NCI-H187 treated with DMSO at 0.1 percent for 48 hours (cell line): ENCODE data around the gene KIAA1671.
"Not testable (repeated sequence)": the region's sequence is repeated elsewhere in the genome, so short reads cannot be mapped to it uniquely, and the experiment has no call there.

Experiments used
- DNase-seq: peaks from one replicate; lab custom pipeline; 2025; lab: John Stamatoyannopoulos, UW

Gene KIAA1671

GRCh38 chr22:24951942-24952836 lies at the start of gene KIAA1671:
KIAA1671 (plus strand) TSS chr22:24952716; CDS start chr22:25028000, 75,284 bp downstream.
- no peak for DNase-seq

DNA sequence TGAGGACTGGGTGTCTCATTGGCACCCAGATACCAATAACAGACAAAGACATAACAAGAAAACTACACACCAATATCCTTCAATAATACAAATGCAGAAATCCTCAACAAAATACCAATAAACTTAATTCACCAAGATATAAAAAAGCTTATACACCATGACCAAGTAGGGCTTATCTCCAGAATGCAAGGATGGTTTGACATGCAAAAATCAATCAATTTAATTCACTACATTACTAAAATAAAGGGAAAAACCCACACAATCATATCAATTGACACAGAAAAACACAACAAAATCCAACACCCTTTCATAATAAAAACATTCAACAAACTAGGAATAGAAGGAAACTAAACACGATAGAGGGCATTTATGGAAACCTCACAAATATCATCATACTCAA lies 46.6 kb upstream of the KIAA1671 start:
- no peak for DNase-seq

- not testable (repeated sequence) for DNase-seq
These were observed 45.4 kb upstream of the KIAA1671 start for GRCh38 chr22:24907101-24907500.

DNA sequence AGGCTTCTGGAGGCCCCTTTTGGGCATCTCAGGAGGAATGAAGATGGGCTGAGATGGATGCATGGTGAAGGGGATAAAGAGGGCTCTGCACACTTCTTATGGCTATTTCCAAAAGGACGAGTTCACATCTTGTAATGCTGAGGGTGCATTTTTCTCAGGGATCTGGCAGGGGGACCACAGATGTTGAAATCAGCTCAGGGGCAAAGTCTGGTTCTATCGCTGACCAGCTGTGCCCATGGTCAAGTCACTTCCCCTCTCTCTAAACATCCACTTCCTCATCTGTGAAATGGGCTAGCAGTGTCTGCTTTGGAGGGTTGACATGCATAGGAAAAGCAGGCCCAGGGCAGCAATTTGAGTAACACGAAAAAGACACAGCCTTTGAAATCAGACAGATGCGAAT lies 32.5 kb upstream of the KIAA1671 start:
- no peak for DNase-seq

- DNase-seq, result no peak
These were observed 26.7 kb upstream of the KIAA1671 start for GRCh38 chr22:24925586-24926427.

DNA sequence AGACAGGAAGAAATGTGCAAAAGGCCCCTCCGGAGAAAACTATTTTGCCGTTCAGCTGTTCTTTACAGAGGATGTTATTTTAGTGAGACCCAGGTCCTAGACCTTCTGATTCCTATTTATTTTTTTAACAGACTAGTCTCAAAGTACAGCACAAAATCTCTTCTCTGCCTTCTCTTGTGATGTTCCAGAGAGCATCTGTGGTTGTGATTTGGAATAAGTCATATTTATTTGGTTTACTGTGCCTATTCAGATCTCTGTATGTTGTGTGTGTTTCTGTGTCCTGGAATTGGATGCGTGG lies 26.1 kb upstream of the KIAA1671 start:
- DNase-seq, result no peak

GRCh38 chr22:24926849-24927579 lies 25.5 kb upstream of the KIAA1671 start:
- DNase-seq, result no peak

GRCh38 chr22:24928322-24928721 lies 24.2 kb upstream of the KIAA1671 start:
- DNase-seq, result no peak

DNA sequence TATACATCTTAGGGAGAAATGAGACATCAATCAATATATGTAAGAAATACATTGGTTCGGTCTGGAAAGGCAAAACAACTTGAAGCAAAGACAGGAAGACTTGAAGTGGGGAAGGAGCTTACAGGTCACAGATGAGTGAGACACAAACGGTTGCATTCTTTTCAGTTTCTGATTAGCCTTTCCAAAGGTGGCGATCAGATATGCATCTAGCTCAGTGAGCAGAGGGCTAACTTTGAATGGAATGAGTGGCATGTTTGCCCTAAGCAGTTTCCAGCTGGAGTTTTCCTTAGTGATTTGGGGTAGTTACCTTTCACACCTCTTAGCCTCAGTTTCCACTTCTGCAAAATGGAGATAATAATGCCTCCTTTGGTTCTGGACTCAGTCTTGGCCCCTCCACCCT lies 21.8 kb upstream of the KIAA1671 start:
- no peak for DNase-seq

GRCh38 chr22:24935771-24936483 lies 16.6 kb upstream of the KIAA1671 start:
- no peak for DNase-seq

- no peak for DNase-seq
These were observed 15.4 kb upstream of the KIAA1671 start for GRCh38 chr22:24937114-24937513.

DNA sequence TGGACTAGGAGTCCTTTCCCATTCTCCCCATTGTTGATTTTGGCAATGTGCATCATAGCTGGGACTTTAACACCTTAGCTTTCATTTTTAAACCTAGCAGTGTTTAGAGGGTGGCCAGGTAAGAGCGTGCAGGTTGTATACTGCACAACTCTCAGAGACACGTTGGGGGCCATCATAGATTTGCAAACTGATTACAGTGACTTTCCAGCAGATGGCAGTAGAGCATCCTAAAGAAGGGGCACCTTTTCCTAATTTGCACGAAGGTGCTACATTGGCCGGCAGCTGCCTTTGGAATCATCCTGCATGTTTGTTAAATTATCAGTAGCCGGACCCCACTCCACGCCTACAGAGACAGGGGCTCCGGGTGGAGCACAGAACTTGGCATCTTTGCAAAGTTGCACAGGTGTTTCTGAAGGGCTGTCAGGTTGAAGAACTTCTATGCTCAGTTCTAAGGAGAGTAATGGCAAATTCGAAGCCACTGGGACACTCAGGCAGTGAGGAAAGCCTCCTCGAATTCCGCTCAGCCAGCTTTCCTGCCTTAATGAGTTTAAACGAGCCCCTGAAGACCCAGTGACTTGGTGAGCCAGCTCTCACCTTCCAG lies 13.7 kb upstream of the KIAA1671 start:
- DNase-seq, result no peak

DNA sequence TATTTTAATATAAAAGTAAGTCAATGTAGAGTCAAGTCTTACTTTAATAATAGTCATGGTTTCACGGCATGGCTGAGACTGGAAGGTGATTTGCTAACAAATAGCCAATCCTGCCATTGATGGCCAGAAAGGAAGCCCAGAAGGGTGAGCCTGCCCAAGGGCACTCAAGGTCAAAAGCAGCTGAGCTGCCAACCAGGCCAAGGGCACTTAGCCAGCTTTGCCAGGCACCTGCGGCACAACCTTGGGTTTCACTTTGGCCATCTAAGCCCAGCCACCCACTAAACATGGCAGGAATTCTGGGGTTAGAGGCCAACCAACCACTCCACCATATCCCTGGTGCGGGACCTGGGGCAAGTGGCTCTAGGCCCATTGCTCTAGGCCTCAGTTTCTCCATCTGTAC lies 10.2 kb upstream of the KIAA1671 start:
- no peak for DNase-seq

DNA sequence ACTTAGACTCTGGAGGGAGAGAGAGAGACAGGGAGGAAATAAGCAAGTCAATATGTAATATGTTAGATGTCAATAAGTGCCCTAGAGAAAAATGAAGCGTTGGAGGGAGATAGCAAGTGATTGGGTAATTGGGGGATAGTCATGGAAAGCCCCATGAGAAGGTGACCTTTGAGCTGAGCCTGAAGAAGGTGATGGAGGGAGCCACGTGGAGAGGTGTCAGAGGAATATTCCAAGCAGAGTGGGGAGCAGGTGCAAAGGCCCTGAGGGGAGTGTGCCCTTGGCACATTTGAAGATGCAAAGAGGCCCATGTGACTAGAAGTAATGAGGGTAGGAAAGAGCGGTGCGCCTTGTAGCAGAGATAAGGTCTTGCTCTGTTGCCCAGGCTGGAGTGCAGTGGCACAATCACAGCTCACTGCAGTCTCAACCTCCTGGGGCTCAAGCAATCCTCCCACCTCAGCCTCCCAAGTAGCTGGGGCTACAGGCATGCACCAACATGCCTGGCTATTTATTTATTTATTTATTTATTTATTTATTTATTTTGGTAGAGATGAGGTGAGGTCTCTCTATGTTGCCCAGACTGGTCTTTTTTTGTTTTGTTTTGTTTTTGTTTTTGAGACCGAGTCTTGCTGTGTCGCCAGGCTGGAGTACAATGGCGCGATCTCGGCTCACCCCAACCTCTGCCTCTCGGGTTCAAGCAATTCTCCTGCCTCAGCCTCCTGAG lies 8.1 kb upstream of the KIAA1671 start:
- DNase-seq, result no peak

- no peak for DNase-seq
These were observed 7.1 kb upstream of the KIAA1671 start for GRCh38 chr22:24945430-24945829.

DNA sequence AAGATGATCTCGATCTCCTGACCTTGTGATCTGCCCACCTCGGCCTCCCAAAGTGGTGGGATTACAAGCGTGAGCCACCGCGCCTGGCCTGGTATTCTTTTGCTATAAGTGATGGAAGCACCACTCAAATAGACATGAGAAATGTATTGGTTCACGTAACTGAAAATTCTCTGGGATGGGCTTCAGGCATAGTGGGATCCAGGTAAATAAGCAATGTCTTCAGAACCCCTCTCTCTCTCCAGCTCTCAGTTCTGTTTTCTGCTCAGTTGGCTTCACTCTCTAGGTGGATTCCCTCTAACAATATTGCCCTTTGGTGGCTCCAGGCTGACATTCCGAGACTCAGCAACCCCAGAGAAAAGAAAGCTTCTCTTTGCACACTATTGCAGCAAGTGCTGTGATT lies 5.1 kb upstream of the KIAA1671 start:
- DNase-seq, result no peak

DNA sequence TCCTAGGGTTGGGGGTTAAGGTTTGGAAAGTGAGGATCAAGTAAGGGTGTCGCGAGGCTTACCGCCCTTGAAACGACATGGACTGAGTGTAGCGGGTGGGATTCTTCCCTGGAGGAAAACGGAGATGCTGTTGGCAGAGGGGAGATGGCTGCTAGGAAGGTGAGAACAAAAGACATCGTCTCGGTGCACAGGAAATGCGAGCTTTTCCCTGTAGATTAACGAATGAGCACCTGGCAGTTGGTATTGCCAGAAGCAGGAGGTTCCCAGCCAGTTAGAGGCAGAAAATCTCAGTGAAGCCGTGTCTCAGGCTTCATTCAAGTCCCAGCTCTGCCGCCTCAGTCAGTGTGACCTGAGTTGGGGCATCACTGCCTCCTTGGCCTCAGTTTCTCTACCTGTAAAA lies 4.6 kb upstream of the KIAA1671 start:
- DNase-seq, result no peak

GRCh38 chr22:24948356-24949202 lies 3.9 kb upstream of the KIAA1671 start:
- DNase-seq, result no peak

DNA sequence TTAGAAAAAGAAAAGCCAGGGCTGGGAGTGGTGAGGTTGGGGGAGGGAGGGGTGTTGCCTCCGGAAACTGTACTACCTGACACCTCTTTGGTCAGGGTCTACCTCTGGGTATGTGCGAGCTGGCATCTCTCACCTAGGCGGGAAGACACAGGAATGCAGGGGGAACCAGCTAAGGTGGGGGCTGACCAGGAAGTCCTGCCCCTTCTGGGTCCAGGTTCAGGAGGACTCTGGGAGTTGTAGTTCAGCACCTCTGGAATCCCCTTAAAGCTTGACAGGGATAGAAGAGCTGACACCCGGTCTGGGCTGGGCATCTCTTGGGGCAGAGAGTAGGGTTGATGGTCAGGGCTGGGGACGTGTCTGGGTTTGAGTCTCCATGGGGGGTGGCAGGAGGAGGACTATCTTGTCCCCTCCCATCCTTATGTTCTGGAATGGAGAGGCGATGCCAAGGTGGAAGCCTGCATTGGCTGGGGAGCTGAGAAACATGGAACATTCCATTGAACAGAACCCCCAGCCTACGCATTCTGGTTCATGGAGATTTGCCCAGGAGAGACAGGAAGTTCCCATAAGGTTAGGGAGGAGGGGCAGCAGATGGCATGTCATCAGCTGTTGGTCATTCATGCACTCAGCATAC lies 2.1 kb upstream of the KIAA1671 start:
- DNase-seq, result no peak
